Stimulated activated CD8-positive, alpha-beta memory T cell treated with anti-CD3 and anti-CD28 coated beads, Interleukin-15, amount 100 ng/mL, for 48 hours (primary cell): ENCODE measurements around the gene PRL.

ENCODE experiments used
- DNase-seq, 2 donors: peaks; one replicate each; pipeline ENCODE4 v3.0.0-alpha.2; 2020; ENCODE audit warnings: low read depth in 2 of 2

Gene PRL

DNA sequence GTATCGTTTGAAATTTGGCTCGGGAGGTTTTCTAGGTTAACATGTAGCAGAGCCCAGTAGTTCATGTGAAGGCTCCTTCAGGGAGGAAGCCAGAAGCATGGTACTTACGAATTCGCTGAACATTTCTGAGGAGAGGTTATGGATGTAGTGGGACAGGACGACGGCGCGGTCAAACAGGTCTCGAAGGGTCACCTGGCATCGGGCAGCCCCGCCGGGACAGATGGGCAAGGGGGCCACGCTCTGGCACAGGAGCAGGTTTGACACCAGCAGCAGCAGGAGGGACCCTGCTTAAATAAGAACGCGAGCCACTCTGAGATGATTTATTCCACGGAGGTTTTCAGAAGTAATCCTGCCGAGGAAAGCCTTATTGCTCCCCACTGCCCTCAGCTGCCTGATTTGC is 2.5 kb downstream of the PRL start:
- DNase-seq, result no peak

DNA sequence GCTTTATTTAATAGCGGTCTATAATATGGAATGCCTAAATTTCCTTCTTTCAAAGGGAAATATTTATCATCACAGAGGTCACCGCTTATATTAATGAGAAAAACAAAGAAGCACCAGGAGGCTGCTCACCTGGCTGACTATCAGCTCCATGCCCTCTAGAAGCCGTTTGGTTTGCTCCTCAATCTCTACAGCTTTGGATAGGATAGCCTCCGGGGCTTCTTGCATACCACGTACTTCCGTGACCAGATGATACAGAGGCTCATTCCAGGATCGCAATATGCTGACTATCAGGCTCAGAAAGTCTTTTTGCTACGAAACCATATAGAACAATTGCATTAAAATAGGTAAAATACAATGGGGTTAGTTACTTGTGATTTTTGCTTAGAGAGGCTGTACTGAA is 6.8 kb downstream of the PRL start:
- DNase-seq, result no peak

DNA sequence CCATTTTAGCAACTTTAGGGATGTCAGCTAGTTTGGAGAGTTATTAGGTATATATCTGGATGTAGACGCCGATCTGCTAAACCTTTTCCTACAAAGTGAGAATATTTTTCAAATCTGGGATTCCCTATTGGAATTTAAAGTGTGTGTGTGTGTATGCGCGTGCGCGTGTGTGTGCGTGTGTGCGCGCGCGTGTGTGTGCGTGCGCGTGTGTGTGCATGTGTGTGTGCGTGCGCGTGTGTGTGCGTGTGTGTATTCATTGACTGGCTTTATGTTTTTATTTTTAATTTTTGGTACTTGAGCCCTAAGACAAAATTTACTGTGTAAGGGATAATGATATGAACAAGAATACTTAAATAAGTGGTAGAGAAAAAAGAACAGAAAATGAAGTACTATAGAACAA is 8.1 kb downstream of the PRL start:
- DNase-seq, result no peak

DNA sequence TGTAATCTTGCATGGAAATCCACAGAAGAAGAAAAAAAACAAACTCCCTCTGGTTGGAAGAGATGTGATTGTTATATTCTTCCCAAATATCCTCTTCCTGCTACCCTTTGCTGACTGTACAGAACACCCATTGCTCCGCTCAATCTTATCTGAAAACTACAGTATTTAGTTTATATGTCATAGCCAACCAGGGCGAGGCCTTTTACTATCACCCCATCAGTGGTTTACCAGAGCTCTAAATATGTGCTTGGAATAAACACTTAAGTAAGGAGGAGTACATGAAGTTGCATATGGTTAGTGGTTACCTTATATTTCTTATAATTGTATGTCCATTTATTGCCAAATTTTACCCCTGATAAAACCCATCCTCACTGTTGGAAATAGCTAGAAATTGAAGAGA is 12.2 kb downstream of the PRL start:
- DNase-seq, result no peak

GRCh38 chr6:22281341-22282085 is 15.3 kb downstream of the PRL start:
- no peak for DNase-seq

DNA sequence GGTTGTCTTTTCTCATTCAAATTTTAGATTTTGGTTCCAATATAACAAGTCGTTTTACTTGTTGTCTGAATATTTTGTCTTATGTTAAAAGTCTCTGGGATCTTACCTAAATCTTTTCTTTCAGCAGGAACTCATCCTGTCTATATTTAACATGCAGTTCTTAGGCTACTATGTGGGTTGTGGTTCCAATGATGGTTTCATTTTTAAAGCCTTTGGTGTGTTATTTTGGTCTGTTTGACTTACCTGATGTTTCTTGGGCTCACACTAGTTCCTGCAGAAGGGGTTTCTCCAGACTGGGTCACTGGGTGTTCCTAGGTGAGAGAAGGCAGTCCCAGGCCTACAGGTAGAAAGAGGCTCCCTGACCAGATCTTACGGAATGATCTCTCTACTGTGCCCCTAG is 17.4 kb downstream of the PRL start:
- no peak for DNase-seq

DNA sequence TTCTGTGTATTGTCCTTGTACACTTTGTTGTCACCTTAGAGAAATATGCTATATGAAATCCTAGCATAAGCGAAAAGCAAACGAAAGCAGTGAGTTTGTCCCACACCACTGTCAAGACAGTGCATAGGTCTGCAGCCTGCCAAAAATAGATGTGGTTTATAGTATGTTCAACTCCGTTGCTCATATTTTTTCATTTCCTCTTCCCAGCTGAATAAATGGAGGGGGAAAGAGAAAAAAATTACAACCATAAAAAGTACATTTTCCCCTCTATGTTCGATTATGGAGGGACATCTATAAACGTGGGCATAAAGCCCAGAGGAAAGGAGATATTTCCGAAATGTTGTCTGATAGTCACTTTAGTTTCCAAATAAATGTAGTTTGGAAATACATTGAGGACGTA is 25.8 kb downstream of the PRL start:
- no peak for DNase-seq

DNA sequence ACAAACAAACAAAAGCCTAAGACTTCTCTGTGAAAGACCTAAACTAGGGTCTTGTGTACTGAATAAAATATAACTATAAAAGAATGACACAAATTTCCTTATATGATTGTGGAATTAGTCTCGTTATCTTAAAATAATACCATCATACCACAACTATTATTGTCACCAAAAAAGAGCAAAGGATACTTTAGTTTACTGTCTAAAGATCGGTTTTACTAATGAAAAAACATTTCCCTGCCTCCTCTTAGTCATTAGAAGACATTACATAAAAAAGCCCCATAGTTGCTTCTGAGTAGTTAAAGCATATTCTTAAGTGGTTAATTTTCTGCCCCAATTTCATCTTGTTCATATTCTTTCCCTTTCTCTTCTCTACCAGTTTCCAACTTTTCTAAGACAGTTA is 33.1 kb downstream of the PRL start:
- no peak for DNase-seq

GRCh38 chr6:22254886-22255285 is 42.0 kb downstream of the PRL start:
- no peak for DNase-seq

- DNase-seq, result no peak
Measured at GRCh38 chr6:22253955-22254655, 42.7 kb downstream of the PRL start.

- DNase-seq, result no peak
Measured at GRCh38 chr6:22251348-22251747, 45.5 kb downstream of the PRL start.

GRCh38 chr6:22250486-22250885 is 46.4 kb downstream of the PRL start:
- DNase-seq, result no peak

DNA sequence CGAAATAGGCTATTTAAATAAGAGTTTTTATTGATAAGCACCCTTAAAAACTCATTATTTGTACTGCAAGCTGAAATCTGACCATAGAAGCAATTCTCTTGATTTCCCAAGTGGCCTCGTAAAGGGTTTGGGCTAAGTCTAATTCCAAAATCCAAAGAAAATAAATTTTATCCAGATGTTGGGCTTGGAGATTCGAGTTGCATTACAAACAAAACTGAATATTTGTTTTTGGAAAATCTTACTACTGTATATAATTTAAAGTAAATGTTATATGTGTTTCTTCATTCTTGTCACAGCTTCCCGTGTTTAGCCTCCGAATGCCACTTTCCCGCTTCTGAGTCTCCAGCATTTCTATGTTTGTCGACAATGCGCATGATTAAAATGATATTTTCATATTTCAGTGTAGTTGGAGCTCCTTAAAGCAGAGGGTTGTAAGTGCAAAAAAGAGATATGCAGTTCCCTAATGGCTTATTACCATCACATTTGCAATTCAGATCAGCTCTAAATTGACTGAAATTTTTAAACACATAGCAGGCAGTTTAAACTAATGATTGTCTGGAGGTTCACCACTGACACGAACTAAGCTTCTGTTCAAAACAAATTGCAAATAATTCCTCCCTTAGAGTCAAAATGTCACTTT is 47.0 kb downstream of the PRL start:
- no peak for DNase-seq

DNA sequence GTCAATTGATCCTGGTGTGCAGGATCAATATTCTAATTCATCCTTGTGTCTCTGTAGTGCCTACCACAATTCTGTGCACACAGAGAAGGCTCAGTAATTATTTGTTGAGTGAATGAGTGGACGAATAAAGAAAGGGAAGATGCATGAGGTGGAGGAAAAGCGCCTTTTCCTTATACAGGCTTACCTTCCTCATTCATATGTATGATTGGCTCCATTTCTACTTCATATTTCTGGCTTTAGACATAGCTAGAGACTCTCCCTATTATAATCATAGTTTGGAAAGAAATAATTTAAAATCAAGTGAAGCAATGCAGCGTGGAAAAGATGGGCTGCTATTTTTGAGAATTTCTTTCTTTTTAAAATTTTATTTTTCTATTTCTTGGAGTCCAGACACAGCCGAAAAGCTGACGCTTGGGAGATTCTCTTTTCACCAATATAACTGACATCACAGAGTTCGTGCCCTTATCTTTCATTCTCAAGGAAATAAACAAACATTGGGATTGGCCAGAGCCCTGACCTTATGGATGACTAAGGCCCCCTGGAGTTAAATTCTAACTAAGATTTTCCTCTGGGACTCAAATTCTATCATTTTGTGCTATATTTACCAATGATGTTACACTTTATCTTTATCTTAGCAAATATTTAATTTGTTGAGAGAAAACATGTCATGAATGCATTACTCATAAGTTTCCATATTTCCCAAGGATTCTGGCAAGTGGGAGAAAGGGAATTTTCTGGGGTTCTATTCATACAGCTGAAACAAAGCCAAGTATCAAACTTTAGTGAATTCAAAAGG is 48.1 kb downstream of the PRL start:
- DNase-seq, result no peak

DNA sequence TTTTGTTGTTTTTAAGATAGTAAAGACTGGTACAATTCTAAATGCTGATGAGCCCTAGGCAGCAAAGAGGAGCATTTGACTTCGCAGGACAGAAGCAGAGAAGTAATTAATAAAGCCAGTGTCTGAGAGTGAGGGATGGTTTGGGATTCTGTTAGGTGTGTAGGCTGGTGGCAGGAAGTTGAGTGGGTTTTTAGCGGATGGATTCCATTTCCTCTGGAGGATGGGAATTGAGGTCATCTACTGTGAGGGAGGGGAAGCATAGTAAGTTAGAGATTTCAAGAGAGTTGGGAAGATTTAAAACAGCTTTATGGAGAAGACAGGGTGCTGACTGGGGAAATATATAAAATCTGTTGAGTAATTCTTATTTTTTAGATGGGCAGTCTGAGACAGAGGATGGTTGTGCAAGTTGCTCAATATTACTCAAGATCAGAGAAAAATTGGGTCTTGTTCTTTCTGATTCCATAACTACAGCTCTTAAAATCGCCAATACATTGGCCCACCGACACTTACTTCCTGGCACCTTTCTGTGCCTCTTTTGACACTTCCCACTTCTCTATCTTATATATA is 48.8 kb downstream of the PRL start:
- DNase-seq, result no peak

- no peak for DNase-seq
Measured at GRCh38 chr6:22240025-22240424, 56.8 kb downstream of the PRL start.

DNA sequence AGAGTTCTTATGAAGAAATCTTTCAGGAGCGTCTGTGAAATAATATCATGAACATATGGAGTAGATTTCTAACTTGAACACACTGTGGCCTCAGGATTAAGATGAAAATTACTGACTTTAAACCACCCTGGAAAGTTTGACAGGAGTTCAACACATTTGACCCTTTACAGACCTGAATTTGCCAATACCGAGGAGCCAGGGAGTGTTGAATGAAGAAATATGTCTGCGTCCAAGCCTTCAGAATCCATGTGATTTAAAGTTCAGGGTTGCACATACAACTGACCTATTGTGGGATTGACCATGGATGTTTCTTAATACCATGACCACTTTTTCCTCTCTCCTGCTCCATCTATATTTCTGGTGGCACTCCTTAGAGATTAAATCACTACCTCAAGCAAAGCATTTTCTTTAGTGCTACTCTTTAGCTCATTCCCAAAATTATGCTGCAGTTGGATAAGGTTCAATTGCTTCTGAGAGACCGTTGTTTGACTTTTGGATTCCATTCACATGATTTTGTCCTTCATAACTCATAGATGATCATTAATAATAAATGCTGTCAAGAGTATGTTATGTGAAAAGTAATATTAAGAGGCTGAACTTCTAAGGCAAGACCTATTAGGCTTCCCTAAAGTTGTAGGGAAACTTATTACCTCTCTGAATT is 57.4 kb downstream of the PRL start:
- no peak for DNase-seq

- DNase-seq, result no peak
Measured at GRCh38 chr6:22238861-22239260, 58.0 kb downstream of the PRL start.

GRCh38 chr6:22237526-22237925 is 59.3 kb downstream of the PRL start:
- DNase-seq, result no peak
